CD4-positive, alpha-beta T cell treated with Interleukin-4 for 1 hour (primary cell): ENCODE results near the gene CCDC34.

ENCODE experiments used
- DNase-seq, 2 donors: peaks; one replicate each; pipeline ENCODE4 v3.0.0-alpha.2; 2020 to 2022

CCDC34 gene, protein sequence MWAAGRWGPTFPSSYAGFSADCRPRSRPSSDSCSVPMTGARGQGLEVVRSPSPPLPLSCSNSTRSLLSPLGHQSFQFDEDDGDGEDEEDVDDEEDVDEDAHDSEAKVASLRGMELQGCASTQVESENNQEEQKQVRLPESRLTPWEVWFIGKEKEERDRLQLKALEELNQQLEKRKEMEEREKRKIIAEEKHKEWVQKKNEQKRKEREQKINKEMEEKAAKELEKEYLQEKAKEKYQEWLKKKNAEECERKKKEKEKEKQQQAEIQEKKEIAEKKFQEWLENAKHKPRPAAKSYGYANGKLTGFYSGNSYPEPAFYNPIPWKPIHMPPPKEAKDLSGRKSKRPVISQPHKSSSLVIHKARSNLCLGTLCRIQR

DNA sequence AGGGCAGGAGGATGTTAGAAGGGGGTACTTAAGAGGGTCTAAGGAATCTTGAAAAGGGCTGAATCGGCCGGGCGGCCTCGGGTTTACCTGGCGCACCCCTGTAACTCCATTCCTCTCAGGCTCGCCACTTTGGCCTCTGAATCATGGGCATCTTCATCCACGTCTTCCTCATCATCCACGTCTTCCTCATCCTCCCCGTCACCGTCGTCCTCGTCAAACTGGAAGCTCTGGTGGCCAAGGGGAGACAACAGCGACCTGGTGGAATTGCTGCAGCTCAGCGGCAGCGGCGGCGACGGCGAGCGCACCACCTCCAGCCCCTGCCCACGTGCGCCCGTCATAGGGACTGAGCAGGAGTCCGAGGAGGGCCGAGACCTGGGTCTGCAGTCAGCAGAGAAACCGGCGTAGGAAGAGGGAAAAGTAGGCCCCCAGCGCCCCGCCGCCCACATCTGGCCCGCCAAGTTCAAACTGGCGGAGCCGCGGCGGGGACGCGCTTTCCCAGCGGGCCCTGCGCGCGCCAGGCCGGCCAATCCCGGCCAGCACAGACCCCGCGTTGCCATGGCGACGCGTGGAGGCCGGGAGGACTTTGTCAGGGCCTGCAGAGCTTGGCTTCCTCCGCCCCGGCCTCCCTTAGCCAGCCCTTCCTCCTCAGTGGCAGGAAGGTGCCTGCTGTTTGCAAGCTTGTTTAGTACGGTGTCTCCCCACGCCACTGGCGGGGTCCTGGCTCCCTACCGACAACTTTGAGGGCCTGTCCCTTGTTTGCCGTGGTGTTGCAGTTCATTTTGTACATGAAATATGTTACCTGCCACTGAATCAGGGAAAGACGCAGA lies at the start of gene CCDC34:
CCDC34 (minus strand) TSS at position 467 of the 827 bp plus-strand sequence; CDS start at position 446, 21 bp downstream.
- DNase-seq: peak; percentile 89 to 90

DNA sequence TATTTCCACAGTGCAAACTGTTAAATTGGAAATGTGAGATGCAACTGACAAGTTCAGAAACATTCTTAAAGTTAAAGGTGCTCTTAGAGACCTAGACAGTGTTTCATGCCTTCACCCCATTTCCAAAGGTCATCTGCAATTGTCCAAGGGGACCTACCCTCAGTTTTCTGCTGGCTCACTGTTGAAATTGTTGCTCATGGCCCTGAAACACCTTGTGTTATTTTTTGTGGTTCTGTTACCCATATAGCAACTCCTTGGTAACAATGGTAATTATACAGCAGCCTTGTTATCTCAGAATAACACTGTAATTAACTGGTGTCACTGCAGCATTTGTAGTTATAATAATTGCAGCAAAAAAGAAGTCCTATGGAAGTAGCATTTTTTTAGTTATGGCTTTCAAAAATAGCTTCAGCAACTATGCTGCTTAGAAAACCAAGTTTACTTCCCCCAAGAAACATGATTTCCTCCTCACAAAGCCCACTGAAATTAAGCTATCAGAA lies 49.2 kb upstream of the CCDC34 start:
- no peak for DNase-seq

DNA sequence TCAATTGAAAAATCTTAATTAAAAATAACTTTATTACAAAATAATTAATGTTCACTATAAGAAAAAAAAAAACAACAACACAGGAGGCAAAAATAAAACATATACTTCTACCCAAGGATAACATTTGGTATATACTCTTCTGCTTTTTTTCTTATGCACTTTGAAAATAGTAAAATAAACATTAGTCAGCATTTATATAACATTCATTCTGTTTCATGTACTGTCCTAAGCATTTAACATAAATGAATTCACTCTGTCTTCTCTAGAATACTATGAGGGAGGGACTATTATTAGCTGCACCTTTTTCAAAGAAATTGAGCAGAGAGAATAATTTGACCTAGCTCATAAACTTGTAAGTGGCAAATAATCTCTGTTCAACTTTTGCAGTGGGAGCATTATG lies 48.3 kb upstream of the CCDC34 start:
- no peak for DNase-seq

DNA sequence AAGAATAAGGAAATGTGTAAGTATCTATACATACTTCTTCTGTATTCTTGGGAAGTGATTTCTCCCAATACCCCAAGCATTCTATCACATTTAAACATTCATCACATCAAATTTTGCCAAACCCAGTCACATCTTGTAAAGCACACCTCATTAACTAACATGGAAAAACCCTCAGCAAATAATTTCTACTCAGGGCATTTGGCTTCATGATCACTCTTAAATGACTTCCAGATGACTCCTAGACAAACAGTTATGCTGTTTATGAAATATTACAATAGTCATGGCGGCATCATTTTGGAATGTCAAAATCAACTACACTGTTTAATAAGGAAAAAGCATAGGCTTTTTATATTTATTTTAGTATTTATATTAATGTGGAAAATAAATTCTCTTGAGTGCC lies 47.3 kb upstream of the CCDC34 start:
- DNase-seq: no peak

DNA sequence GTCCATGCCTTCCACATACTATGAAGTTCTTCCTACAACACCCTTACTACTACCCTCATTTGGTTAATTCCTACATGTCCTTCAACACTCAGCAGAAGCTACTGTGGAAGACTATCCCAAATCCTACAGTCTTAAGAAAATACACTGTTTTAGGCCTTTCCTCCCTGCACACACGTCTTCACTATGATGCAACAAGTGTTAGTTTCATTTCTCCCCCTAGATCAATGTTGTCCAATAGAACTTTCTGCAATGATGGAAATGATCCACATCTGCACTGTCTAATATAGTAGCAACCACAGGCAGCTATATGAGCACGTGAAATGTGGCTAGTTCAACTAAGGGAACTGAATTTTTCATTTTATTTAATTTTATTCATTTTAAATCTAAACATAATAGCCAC lies 46.7 kb upstream of the CCDC34 start:
- no peak for DNase-seq

DNA sequence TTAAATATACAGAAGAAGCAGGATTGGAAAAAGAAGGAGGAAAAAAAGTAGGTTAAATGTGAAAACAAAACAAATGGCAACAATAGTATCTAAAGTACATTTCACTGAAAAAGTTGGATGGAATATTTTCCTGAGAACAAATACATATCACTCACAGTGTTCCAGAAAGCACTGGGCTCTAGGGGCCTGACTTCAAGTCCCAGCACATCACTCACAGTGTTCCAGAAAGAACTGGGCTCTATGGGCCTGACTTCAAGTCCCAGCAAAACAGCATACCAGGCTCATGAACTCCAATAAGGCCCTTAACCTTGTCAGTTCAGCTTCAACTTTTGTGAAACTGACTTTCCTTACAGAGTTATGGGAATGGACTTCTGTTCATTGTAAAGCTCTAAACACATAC lies 46.0 kb upstream of the CCDC34 start:
- no peak for DNase-seq

DNA sequence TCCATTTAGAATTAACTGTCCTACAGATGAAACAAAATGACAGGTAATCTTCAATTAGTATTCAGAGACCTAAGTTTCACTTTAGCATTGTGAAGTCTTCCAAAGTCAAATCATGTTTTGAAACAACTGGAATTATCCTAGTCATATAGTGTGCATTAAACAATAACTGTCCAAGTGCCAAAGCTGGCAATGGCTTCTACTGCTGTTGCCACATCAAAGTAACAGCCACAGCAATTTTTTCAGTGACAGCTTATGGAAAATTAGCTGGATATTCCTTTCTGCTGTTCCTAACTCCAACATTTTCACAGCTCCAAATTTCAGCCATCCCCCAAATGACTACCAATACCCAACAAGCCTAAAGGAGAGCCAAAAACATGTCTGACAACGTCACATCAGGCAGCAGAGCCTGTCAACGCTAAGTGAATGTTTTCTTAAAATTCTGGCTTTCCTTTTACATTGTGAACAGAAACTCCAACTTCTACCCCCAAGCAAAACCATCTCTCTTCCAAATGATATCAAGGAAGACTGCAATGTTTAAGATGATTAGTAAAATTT lies 45.3 kb upstream of the CCDC34 start:
- DNase-seq: no peak

DNA sequence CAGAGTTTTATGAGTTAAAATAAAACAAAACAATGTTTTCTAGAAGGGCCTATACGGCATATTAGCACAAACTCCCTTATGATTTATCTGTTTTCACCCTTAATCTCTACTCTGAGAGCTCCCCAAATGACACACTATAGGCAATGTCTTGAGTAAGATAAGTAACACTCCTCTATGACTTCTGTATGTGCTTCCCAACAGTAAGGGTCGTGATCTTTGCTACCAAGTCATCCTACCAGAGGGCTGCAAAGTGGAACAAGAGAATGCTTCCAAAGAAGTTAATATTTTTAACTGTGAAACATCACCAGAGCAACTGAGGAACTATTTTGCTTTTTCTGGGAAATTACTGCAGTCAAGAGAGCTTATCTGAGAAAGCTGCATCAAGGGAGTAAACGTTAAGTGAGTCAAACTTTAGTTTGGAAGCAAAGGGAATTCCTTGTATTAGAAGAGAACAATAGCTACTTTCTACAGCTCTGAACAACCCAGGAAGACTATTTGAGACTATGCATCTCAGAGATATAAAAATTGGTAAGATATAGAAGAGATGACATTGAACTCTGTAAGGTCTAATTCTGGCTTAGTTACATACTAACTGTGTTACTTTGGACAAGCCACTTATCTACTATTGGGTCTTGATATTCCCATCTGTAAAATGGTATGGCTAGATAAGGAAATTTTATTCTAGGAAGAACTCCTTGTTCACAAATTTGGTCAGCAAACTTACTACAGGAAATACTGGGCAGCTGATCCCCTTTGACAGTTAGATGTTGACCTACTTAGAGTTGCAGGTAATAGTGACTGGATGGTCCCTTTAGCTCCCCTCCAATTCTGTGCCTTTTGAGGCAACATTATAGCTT lies 43.7 kb upstream of the CCDC34 start:
- no peak for DNase-seq

DNA sequence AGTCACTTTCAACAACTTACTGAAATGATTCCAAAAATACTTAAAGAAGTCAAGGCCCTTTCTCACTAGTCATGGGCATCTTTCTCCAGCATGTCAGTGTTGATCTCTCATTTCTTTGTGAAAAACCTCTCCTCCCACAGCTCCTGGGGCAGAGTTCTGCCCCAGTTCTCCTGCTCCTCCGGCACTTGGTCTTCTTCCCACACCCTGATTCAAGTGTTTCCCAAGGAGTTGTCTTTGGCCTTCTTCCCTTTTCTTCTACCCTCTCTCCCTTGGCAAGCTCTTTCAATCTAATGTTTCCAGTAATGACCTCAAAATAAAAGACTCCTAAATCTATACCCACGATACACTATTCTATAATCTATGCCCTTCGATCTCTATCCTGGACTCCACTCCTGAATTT lies 42.1 kb upstream of the CCDC34 start:
- no peak for DNase-seq

DNA sequence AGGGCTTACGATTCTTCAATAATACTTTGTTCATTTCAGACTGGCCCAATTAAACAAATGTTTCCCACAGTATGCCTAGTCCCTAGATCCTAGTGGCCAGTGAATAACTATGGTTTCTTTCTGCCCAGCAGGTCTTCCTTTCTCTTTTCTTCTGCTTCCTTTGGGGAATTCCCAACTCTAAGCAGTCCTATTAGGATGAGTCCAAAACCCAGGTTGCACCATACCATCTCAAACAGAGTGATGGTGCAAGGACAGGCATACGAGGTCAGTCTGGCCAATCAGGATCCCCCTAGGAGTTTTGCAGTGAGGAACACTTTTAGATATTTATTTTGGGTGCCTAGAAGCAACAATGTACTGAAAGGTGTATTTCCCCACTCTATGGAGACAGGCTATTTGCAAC lies 41.4 kb upstream of the CCDC34 start:
- DNase-seq: no peak

DNA sequence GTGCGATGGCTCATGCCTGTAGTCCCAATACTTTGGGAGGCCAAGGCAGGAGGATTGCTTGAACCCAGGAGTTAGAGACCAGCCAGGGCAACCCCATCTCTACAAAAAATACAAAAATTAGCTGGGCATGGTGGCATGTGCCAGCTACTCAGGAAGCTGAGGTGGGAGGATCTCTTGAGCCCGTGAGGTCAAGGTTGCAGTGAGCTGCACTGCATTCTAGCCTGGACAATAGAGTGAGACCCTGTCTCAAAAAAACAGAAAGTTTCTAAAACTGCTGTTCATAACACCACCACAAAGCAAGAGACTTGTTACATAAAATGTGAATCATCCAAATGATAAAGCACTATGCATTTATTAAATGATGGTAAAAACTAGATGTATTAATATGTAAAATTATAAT lies 40.2 kb upstream of the CCDC34 start:
- no peak for DNase-seq

DNA sequence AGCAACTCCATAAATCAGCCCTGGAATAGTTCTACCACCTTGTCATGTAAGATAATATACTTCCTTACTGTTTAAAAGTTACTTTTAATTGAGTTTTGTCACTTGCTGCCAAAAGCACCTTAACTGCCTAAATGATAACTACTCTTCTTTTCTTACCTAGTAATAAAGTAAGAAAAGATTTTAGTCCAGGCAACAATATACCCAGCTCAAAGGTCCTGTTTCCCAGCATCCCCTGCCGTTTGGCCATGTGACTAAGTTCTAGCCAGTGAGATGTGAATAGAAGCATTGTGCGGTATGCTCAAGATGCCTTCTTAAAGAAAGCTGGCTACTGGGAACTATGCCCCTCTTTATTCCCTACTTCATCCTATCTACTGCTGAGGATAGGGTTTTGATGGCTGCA lies 39.4 kb upstream of the CCDC34 start:
- no peak for DNase-seq

DNA sequence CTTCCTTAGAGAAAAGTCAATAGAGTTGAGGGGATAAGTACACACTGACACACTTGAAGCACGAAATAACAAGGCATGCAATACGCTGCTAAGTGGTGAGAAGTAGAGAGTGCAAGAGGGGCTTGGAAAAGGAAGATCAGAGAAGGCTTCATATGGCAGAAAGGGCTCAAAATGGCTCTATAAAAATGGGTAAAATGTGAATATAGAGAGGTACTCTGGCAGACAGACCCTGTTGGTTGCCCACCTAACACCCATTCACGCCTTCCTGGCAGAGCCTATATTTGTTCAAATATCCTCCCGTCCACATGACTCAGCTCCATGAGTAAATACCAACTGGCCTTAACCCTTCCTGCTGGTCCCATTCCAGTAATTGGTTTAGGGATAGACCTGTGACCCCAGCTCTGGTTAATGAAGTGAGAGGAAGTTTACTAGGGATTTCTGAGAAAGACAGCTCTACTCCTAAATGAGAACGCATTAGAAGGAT lies 38.9 kb upstream of the CCDC34 start:
- DNase-seq: no peak

DNA sequence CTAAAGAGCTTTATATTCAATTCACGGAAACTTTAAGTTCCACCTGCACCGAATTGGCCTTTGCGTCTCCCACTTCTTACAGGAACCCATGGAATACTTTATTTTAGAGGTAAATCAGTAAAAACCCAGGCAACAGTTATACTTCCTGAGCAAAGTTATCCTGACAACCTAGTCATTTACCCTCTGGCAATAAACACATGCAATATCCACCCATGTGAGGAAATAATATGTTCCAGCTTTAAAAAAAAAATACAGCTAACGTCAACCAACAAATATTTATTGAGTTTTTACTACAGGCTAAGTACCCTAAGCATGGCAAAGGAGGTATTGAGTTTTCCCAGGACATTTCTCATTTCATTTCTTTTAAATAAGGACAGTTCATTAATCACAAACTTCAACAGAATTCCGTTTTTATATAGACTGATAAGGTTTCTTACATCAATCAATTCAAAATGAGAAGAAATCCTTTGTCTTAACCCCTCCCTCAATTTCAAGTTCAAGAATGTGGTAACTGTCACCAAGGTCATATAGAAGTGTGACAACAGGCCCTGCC lies 38.3 kb upstream of the CCDC34 start:
- DNase-seq: no peak

DNA sequence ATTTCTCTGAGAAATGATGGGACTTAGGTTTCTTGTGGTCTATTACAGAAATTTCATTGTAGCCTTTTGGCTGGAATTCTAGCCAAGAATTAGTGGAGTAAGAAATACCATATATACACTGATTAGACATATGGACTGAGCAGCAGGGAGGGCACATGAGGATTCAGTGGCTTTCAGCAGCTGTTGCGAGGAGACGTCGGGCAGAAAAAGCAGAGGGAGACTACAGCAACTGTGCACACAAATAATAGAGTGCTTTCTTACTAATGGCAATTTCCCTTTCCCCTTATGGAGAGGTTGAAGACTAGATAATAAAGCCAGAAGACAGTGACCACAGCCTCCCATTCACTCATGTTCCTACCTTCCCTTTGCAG lies 35.4 kb upstream of the CCDC34 start:
- no peak for DNase-seq

DNA sequence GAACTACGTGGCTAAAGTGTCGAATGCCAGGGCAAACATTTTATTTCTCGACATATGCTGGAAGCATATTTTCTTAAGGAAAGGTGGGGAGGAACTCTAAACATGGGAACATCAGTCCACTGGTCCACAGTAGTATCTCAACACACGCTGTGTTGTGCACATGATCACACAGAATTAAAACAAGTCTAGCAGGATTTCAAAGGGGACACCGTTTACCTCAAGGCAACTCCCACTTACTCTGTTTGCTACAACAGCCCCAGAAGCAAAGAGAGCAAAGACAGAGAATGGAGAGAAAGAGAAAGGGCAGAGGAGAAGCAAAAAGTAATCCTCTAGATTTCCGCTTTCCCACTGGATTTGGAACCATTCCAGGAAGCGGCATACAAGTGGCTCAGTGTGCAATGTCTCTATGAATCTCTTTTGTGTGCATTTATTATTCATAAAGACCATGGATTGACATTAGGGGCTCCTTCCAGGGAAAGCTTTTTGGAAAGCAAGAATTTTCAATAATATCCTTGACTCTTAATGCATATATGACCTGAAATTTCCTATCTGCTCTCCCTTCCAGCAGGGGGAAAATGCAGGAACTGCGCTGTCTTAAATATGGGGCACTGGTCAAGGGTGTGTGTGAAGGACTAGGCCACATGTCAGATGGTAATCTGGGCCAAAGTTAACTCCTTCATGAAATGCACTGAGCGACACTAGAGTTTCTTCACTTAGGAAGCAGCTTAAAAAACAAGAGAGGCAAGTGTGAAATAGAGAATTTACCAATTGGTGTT lies 34.8 kb upstream of the CCDC34 start:
- DNase-seq: no peak

DNA sequence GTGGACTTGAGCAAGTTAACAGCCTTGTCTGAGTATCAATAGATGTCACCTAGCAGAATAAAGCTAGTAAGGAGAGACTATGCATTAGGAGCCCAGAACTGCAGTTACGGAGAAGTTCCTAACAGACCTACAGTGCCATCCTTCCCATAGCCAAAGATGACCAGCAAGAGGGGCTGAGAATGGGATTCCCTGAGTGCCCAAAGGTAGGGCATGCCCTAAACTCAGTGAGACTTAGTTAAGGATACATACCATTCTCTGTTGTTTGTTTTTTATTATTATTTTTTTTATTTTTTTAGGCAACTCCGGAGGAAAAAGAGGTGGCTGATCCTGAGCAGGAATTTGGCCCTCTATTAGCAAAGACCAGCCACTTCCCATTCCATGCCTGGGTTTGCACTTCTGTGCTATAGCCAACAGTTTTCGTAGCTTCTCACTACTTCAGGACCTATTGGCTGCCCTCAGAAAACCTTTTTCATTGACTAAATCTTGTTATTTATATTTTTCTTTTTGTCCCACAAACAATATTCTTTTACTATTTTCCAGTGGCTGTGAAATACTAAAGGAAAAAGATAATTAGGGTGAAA lies 33.3 kb upstream of the CCDC34 start:
- no peak for DNase-seq

DNA sequence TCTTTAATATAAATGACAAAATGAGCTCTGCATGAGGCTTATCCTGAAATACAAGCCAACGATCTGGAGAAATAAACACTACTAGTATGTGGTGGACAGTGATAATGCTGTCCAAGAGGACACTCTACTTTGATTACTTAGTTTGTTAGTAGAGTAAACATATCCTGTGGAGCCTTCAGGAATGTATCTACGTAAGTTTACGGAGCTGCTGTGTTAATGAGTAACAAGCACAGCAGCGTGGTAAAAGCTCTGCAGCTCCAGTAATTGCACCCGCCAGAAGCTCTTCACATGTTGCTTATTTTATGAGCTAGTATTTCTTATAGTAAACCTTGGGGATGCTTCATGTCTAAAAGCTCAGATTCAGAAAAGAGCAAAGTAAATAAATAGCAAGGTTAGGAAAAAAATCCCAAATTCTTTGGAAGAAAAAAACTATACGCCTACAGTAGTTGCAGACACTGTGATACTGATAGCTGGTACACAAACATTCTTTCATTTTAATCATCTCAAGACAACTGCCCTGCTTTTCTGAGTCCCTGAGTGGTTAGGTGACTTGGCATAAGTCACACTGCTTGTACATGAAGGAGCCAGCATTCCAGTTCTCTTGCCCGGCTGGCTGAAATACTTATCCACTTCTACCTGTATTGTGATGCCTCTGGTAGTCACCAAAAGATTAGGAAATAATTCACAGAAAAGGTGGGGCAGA lies 32.7 kb upstream of the CCDC34 start:
- no peak for DNase-seq

DNA sequence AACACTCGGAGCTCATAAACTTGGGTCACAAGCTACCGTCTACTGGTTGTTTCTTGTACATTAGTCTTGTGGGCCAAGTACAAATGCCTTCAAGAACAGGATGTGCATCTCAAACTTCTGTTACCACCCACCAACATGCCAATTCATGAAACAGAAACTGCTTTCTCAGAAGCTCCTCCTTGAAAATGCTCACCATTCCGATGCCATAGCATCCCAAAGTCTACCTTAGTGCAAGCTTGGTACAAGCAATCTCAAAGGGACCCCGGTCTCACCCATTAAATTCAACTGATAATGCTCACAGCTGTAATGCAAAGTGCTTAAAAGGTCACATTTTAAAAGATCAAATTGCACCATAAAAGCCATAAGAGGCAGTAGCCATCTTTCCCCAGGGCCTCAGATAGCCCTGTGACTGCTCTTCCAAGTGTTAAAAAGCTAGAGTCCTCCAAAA lies 31.8 kb upstream of the CCDC34 start:
- no peak for DNase-seq
